ENCODE data around the gene ABR.
"Not testable (repeated sequence)": the region's sequence is repeated elsewhere in the genome, so short reads cannot be mapped to it uniquely, and the experiment has no call there.

The ABR gene

GRCh38 chr17:1120596-1121441 is 59.0 kb downstream of the ABR start:
- DNase-seq (ENCODE audit: low read depth in 3 of 3) = no peak

- no peak for DNase-seq (ENCODE audit: low read depth in 3 of 3)
Measured at GRCh38 chr17:1119924-1120323, 59.9 kb downstream of the ABR start.

GRCh38 chr17:1116602-1117001 is 63.2 kb downstream of the ABR start:
- DNase-seq (ENCODE audit: low read depth in 3 of 3) = no peak

GRCh38 chr17:1112875-1113274 is 66.9 kb downstream of the ABR start:
- DNase-seq (ENCODE audit: low read depth in 3 of 3) = no peak

GRCh38 chr17:1111599-1112443 is 68.0 kb downstream of the ABR start:
- DNase-seq (ENCODE audit: low read depth in 3 of 3) = no peak

- DNase-seq (ENCODE audit: low read depth in 3 of 3) = no peak
Measured at GRCh38 chr17:1110862-1111598, 68.8 kb downstream of the ABR start.

GRCh38 chr17:1110541-1110861 is 69.3 kb downstream of the ABR start:
- DNase-seq (ENCODE audit: low read depth in 3 of 3) = no peak

- DNase-seq (ENCODE audit: low read depth in 3 of 3) = peak in 1 of 3 donors; percentile 16
Measured at GRCh38 chr17:1109606-1110540, 69.9 kb downstream of the ABR start.

GRCh38 chr17:1108765-1109605 is 70.8 kb downstream of the ABR start:
- DNase-seq (ENCODE audit: low read depth in 3 of 3) = peak in 2 of 3 donors; percentile 39 to 58

GRCh38 chr17:1108478-1108764 is 71.4 kb downstream of the ABR start:
- DNase-seq (ENCODE audit: low read depth in 3 of 3) = no peak

- no peak for DNase-seq (ENCODE audit: low read depth in 3 of 3)
Measured at GRCh38 chr17:1107777-1108477, 71.9 kb downstream of the ABR start.

- no peak for DNase-seq (ENCODE audit: low read depth in 3 of 3)
Measured at GRCh38 chr17:1107083-1107776, 72.6 kb downstream of the ABR start.

- no peak for DNase-seq (ENCODE audit: low read depth in 3 of 3)
Measured at GRCh38 chr17:1104222-1104621, 75.6 kb downstream of the ABR start.

- DNase-seq (ENCODE audit: low read depth in 3 of 3) = no peak
Measured at GRCh38 chr17:1100382-1100781, 79.4 kb downstream of the ABR start.

- DNase-seq (ENCODE audit: low read depth in 3 of 3) = no peak
Measured at GRCh38 chr17:1099242-1099641, 80.5 kb downstream of the ABR start.

GRCh38 chr17:1097972-1098744 is 81.6 kb downstream of the ABR start:
- DNase-seq (ENCODE audit: low read depth in 3 of 3) = not testable (repeated sequence)

GRCh38 chr17:1096215-1096614 is 83.6 kb downstream of the ABR start:
- DNase-seq (ENCODE audit: low read depth in 3 of 3) = no peak

- DNase-seq (ENCODE audit: low read depth in 3 of 3) = no peak
Measured at GRCh38 chr17:1095853-1096173, 84.0 kb downstream of the ABR start.
